Measurements from ENCODE around the gene FBLN1. TPM values are rescaled to one million over a fixed set of nuclear protein-coding genes. Genes with fewer than 3 reads are reported as not detected.

FBLN1 gene
- polyA plus RNA-seq, 1 of the 3 experiments (the other 2 are of a cell fraction): 147 TPM

DNA sequence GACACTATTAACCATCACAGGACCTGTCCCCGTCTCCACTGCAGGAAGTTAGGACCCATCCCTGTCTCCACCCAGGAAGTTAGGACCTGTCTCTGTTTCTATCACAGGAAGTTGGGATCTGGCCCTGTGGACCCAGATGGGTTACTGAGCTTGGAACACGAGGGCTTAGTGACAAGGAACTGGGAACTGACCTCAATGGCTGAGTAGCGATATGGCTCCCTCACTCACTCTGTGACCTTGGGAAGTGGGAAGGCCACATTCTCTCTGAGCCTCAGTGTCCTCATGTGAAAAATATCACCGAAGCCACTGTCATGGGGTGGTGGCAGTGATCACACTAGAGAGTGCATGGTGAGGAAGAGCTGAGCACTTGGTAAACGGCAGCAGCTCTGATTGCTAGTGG is 59.4 kb downstream of the FBLN1 start:
- Histone ChIP-seq H3K79me2 (ENCODE audit: insufficient read depth) (no peaks in the 10 kb centered on the region), H3K27me3 (ENCODE audit: insufficient read depth) (no peaks in the 10 kb centered on the region), H3K27ac (ENCODE audit: low read depth in 2 of 2, low read length in 1 of 2) (no peak overlapping the region), H2AFZ (ENCODE audit: low read depth) (no peak overlapping the region), H4K20me1 (ENCODE audit: insufficient read depth) (no peaks in the 10 kb centered on the region), H3F3A (replicated peaks; ENCODE audit: insufficient read depth) (no peaks in the 10 kb centered on the region), H3K9me2 (no peaks in the 10 kb centered on the region), H3K4me3 (ENCODE audit: low read depth in 2 of 2, low read length in 1 of 2) (no peak overlapping the region), H3K9ac (no peak overlapping the region), H3K4me2 (no peak overlapping the region), H3K9me3 (no peaks in the 10 kb centered on the region; the same call in 1 of the 2 replicates), H3K36me3 (replicated peaks in 1 of 2; ENCODE audit: control insufficient read depth in 1 of 2, insufficient read depth in 2 of 2, low read length in 1 of 2) (peaks cover 14 to 17% of the 10 kb centered on the region in 2 experiments), H3K4me1 (ENCODE audit: control insufficient read depth in 1 of 2, insufficient read depth in 2 of 2, low read depth in 1 of 2, low read length in 1 of 2) (peaks cover 0 to 8% of the 10 kb centered on the region in 2 experiments; a peak in 1 of 4 replicates)
- 100% methylated on average over 4 of the region's 5 CpGs for WGBS (ENCODE audit: low lambda C conversion rate)
- no peak for TF ChIP-seq RAD21 (IDR thresholded peaks at IDR 0.05; ENCODE audit: low read length)
- no peak for TF ChIP-seq POLR2AphosphoS5 (IDR thresholded peaks at IDR 0.05; ENCODE audit: low read depth, low read length)
- TF ChIP-seq USF2 (IDR thresholded peaks at IDR 0.05; ENCODE audit: borderline replicate concordance, low read depth, low read length): no peak
- no peak for TF ChIP-seq PBX3 (IDR thresholded peaks at IDR 0.05)
- TF ChIP-seq RFX5 (IDR thresholded peaks at IDR 0.05; ENCODE audit: low read length): no peak
- TF ChIP-seq YY1 (IDR thresholded peaks at IDR 0.05; ENCODE audit: low read depth): no peak
- no peak for TF ChIP-seq IRF3 (IDR thresholded peaks at IDR 0.05; ENCODE audit: low read depth, low read length)
- no peak for TF ChIP-seq EP300 (IDR thresholded peaks at IDR 0.05; ENCODE audit: borderline replicate concordance in 1 of 2, low read depth in 1 of 2, low read length in 1 of 2)
- no peak for TF ChIP-seq MAX (IDR thresholded peaks at IDR 0.05; ENCODE audit: low read depth)
- no peak for TF ChIP-seq GABPA (IDR thresholded peaks at IDR 0.05; ENCODE audit: low read depth)
- TF ChIP-seq TCF12 (IDR thresholded peaks at IDR 0.05): no peak
- TF ChIP-seq TEAD4 (IDR thresholded peaks at IDR 0.05; ENCODE audit: borderline replicate concordance, insufficient read depth): no peak
- TF ChIP-seq GATA2 (CRISPR knock-in tag; IDR thresholded peaks at IDR 0.05): no peak
- no peak for TF ChIP-seq EZH2phosphoT487 (IDR thresholded peaks at IDR 0.05; ENCODE audit: borderline replicate concordance, low read depth)
- no peak for TF ChIP-seq RXRA (IDR thresholded peaks at IDR 0.05; ENCODE audit: borderline replicate concordance, low read depth)
- POLR2A ChIA-PET: no interaction called here
- DNase-seq: no peak
- CTCF ChIA-PET: interaction anchor here (0.9 to 4.8 kb wide), 3 partner anchors 9 to 55 kb away, joined by 3 to 34 read pairs (median 24); no protein-coding TSS in a partner anchor
